ENCODE data around the gene ZNF823. TPM values are rescaled to one million over a fixed set of nuclear protein-coding genes. Genes with fewer than 3 reads are reported as not detected.

The ZNF823 gene
- polyA plus RNA-seq, 1 experiment: 3.8 TPM

DNA sequence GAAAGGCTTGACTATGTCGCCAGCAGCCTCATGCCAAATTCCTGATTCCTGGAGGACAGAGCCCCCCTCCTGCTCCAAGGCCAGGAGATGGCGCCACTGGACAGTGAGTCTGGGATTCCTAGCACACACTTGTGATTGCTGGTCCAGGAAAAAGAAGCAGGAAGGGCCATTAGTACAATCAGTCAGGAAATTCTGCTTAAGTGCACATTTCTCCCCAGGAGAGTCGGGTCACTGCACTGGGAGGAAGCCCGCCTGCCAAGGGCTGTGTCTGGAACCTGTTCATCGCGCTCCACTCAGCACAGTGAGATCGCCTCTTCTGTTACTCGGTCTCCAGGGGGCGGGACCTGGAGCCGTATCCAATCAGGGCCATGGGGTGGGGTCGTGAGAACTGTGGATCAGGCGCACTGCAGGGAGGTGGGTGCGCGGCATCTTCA is 65.1 kb downstream of the ZNF823 start:
- no peak overlapping the region for H3K27ac ChIP-seq (ENCODE audit: low read depth, low read length)
- CTCF ChIA-PET: interaction anchor here (0.7 to 1.5 kb wide), 6 partner anchors 10 to 124 kb away, joined by 3 to 6 read pairs (median 5); partner anchors contain the start of gene ZNF441
- no peak for DNase-seq (ENCODE audit: low read depth, low spot score)
- H3K4me3 ChIP-seq (ENCODE audit: low read depth, low read length): peak overlapping the region; percentile 56
- peaks cover 30% of the 10 kb centered on the region; the same call in 1 of the 2 replicates for H3K9me3 ChIP-seq (ENCODE audit: control insufficient read depth, insufficient read depth, low read length)
- POLR2A ChIA-PET: no interaction called here
- TF ChIP-seq, protein P1, sequence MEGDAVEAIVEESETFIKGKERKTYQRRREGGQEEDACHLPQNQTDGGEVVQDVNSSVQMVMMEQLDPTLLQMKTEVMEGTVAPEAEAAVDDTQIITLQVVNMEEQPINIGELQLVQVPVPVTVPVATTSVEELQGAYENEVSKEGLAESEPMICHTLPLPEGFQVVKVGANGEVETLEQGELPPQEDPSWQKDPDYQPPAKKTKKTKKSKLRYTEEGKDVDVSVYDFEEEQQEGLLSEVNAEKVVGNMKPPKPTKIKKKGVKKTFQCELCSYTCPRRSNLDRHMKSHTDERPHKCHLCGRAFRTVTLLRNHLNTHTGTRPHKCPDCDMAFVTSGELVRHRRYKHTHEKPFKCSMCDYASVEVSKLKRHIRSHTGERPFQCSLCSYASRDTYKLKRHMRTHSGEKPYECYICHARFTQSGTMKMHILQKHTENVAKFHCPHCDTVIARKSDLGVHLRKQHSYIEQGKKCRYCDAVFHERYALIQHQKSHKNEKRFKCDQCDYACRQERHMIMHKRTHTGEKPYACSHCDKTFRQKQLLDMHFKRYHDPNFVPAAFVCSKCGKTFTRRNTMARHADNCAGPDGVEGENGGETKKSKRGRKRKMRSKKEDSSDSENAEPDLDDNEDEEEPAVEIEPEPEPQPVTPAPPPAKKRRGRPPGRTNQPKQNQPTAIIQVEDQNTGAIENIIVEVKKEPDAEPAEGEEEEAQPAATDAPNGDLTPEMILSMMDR (IDR thresholded peaks at IDR 0.05; ENCODE audit: low read depth, low read length): peak; percentile 73
- H3K27me3 ChIP-seq (ENCODE audit: control insufficient read depth, insufficient read depth, low read length): no peaks in the 10 kb centered on the region

Small RNA genes lying within 50 kb of the gene (small RNA-seq; reads per million reads assigned to genes)
- gene ZNF833P (ENCODE audit: insufficient read length, low read depth): not detected

Other genes starting within 250 kb of the ZNF823 start
- 1.7 and 2.1 TPM in 2 replicates for gene ZNF653, start 233.1 kb downstream of the ZNF823 start, polyA plus RNA-seq (2011; rRNA removed)
- 28.2 and 29.3 TPM in 2 replicates for gene ECSIT, start 209.8 kb downstream of the ZNF823 start, polyA plus RNA-seq (2011; rRNA removed)
- gene CNN1, start 200.1 kb downstream of the ZNF823 start, polyA plus RNA-seq (2011; rRNA removed): 99.6 and 108 TPM in 2 replicates
- 51.7 and 60.4 TPM in 2 replicates for gene ELOF1, start 179.7 kb downstream of the ZNF823 start, polyA plus RNA-seq (2011; rRNA removed)
- gene ACP5, start 161.3 kb downstream of the ZNF823 start, polyA plus RNA-seq (2011; rRNA removed): 3.0 and 4.0 TPM in 2 replicates
- 15.6 and 20.2 TPM in 2 replicates for gene ZNF627, start 141.5 kb downstream of the ZNF823 start, polyA plus RNA-seq (2011; rRNA removed)
- gene ZNF441, start 28.1 kb upstream of the ZNF823 start, polyA plus RNA-seq (2011; rRNA removed): 4.6 and 6.3 TPM in 2 replicates
- 2.1 and 2.2 TPM in 2 replicates for gene ZNF491, start 59.6 kb upstream of the ZNF823 start, polyA plus RNA-seq (2011; rRNA removed)
- gene ZNF440, start 75.3 kb upstream of the ZNF823 start, polyA plus RNA-seq (2011; rRNA removed): 4.9 and 6.3 TPM in 2 replicates
- 5.3 and 7.0 TPM in 2 replicates for gene ZNF439, start 109.8 kb upstream of the ZNF823 start, polyA plus RNA-seq (2011; rRNA removed)
- gene ZNF69, start 148.8 kb upstream of the ZNF823 start, polyA plus RNA-seq (2011; rRNA removed): 4.5 and 5.5 TPM in 2 replicates
- gene ZNF700, start 186.2 kb upstream of the ZNF823 start, polyA plus RNA-seq (2011; rRNA removed): 6.6 and 8.4 TPM in 2 replicates
- 2.1 and 3.0 TPM in 2 replicates for gene ZNF763, start 226.1 kb upstream of the ZNF823 start, polyA plus RNA-seq (2011; rRNA removed)